IPS-15b (cell line): Measurements from ENCODE around the gene CHIT1.

Experiments used
- H3K27me3 ChIP-seq: one replicate; pipeline ENCODE4 v1.6.1; 2013; ENCODE audit warnings: low read length; ENCODE audit not compliant: control insufficient read depth, insufficient read depth
- H3K36me3 ChIP-seq: one replicate; pipeline ENCODE4 v1.6.1; 2013; ENCODE audit warnings: low read length; ENCODE audit not compliant: control insufficient read depth, insufficient read depth
- H3K4me1 ChIP-seq: one replicate; pipeline ENCODE4 v1.6.1; 2013; ENCODE audit warnings: mild to moderate bottlenecking, low read length; ENCODE audit not compliant: control insufficient read depth, insufficient read depth
- H3K4me3 ChIP-seq: one replicate; pipeline ENCODE4 v1.5.1; 2013; ENCODE audit warnings: low read depth, low read length
- H3K9ac ChIP-seq: one replicate; pipeline ENCODE4 v1.6.1; 2013; ENCODE audit warnings: low read depth, mild to moderate bottlenecking, low read length
- H3K9me3 ChIP-seq: one replicate; pipeline ENCODE4 v1.6.1; 2013; ENCODE audit warnings: mild to moderate bottlenecking, low read length; ENCODE audit not compliant: control insufficient read depth, insufficient read depth

The CHIT1 gene

GRCh38 chr1:203185061-203185461 is 44.4 kb downstream of the CHIT1 start:
- no peaks in the 10 kb centered on the region for H3K27me3 ChIP-seq
- peaks cover 21% of the 10 kb centered on the region for H3K4me1 ChIP-seq
- no peak overlapping the region for H3K4me3 ChIP-seq
- no peaks in the 10 kb centered on the region for H3K36me3 ChIP-seq
- no peaks in the 10 kb centered on the region for H3K9me3 ChIP-seq
- no peak overlapping the region for H3K9ac ChIP-seq

DNA sequence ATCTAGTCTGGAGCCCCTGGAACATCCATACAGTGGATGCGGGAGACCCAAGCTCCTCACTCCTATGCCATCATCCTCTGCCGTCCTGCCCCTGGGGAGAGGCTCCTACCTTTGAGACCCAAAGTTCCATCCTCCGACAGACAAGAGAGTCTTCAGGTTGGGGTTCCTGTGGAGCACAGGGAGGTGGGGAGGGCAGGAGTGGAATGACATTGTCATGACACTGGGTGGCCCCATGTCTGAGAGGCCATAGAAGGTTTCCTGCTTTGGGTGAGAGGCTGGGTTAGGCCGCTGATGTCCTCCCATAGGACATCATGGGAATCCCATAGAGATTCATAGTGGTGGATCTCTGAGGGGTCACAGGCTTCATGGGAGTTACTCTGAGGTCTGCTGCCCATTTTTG is 45.0 kb downstream of the CHIT1 start:
- Histone ChIP-seq H3K36me3 (no peaks in the 10 kb centered on the region), H3K9me3 (no peaks in the 10 kb centered on the region), H3K4me1 (peaks cover 21% of the 10 kb centered on the region), H3K27me3 (no peaks in the 10 kb centered on the region), H3K9ac (no peak overlapping the region), H3K4me3 (no peak overlapping the region)

DNA sequence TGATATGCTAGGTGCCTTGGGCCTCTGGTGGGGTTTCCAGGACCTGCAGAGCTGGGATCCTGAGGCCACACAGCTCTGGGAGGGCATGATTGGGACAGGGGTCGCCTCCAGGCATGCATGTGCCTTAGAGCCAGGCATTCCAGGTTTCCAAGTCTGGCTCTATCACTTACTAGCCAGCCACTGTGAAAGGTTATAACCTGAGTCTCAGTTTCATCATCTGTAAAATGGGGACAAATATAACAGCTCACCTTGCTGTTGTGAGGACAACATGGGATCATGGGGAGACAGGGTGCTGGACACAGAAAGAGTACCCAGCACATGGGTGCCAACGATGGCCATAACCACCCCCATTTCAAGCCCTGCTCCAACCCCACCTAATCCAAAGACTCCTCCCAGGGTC is 45.6 kb downstream of the CHIT1 start:
- Histone ChIP-seq H3K4me3 (no peak overlapping the region), H3K36me3 (no peaks in the 10 kb centered on the region), H3K27me3 (no peaks in the 10 kb centered on the region), H3K9ac (no peak overlapping the region), H3K4me1 (peaks cover 21% of the 10 kb centered on the region), H3K9me3 (no peaks in the 10 kb centered on the region)

DNA sequence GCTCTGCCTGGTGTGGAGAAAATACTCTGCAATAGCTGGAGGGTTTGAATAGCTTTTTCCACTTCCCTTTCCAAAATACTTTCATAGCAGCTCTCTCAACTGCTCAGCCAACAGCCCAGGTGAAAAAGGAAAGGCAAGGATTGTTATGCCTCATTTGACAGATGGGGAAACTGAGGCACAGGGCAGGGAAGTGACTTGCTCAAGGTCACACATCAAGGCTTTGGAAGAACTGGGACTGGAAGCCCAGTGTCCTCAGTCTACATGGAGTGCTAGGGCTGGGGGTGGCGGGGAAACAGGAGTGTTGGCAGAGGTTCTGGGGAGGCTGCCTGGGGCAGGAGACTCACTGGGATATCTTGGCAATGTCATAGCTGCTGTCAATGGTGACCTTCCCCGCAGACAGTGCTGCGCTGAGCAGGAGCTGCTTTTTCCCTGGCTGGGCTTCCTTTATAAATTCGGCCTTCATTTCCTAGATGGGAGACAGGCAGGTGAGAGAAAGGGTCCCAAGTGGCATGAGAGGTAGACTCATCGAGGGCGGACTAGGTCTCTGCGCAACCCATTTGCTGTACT is 47.0 kb downstream of the CHIT1 start:
- no peaks in the 10 kb centered on the region for H3K36me3 ChIP-seq

DNA sequence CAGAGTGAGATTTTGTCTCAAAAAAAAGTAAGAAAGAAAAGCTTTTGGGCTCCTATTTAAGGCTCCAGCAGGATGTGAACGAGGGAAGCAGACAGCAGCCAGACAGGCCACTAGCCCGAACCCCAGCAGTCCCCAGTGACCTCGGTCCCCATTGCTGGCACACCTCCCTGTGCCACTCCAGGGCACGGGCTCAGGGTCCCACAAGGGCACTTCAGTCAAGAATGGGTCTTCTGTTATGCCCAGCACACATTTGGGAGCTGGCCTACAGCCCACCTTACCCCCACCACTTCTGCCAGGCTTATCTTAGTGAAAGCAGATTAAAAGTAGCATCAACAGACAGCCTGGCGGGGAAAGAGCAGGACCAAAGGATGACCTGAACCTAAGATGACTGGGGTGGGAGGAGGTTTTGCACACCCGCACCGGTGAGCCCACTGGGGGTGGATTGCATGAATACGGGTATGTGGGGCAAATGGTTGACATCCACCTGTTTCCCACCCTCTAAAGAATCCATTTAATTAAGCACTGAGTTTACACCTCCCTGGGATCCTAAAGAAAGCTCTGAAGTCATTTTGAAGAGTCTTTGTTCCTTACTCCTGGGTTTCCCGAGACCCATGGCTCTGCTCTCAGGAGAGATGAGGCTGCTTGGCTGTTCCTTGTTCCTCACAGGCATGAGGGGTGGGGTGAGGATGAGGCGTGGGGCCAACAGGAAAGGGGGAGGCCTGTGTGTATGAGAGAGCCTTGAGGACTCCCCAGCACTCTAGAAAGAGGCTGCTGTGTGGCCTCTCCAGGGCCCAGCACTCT is 47.7 kb downstream of the CHIT1 start:
- Histone ChIP-seq H3K4me3 (no peak overlapping the region), H3K36me3 (no peaks in the 10 kb centered on the region), H3K9ac (no peak overlapping the region), H3K9me3 (no peaks in the 10 kb centered on the region), H3K27me3 (no peaks in the 10 kb centered on the region), H3K4me1 (peaks cover 20% of the 10 kb centered on the region)

More for the DNA sequence above, 47.0 kb downstream of the CHIT1 start:
- Histone ChIP-seq H3K27me3 (no peaks in the 10 kb centered on the region), H3K9me3 (no peaks in the 10 kb centered on the region), H3K9ac (no peak overlapping the region), H3K4me1 (peaks cover 25% of the 10 kb centered on the region), H3K4me3 (no peak overlapping the region)

- Histone ChIP-seq H3K27me3 (no peaks in the 10 kb centered on the region), H3K36me3 (no peaks in the 10 kb centered on the region), H3K4me3 (no peak overlapping the region), H3K9me3 (no peaks in the 10 kb centered on the region), H3K9ac (no peak overlapping the region), H3K4me1 (peaks cover 12% of the 10 kb centered on the region)
Observed at GRCh38 chr1:203180611-203181330, 48.7 kb downstream of the CHIT1 start.

GRCh38 chr1:203179667-203180005 is 49.8 kb downstream of the CHIT1 start:
- Histone ChIP-seq H3K4me3 (no peak overlapping the region), H3K27me3 (no peaks in the 10 kb centered on the region), H3K9me3 (no peaks in the 10 kb centered on the region), H3K4me1 (peaks cover 9% of the 10 kb centered on the region), H3K36me3 (no peaks in the 10 kb centered on the region), H3K9ac (no peak overlapping the region)

DNA sequence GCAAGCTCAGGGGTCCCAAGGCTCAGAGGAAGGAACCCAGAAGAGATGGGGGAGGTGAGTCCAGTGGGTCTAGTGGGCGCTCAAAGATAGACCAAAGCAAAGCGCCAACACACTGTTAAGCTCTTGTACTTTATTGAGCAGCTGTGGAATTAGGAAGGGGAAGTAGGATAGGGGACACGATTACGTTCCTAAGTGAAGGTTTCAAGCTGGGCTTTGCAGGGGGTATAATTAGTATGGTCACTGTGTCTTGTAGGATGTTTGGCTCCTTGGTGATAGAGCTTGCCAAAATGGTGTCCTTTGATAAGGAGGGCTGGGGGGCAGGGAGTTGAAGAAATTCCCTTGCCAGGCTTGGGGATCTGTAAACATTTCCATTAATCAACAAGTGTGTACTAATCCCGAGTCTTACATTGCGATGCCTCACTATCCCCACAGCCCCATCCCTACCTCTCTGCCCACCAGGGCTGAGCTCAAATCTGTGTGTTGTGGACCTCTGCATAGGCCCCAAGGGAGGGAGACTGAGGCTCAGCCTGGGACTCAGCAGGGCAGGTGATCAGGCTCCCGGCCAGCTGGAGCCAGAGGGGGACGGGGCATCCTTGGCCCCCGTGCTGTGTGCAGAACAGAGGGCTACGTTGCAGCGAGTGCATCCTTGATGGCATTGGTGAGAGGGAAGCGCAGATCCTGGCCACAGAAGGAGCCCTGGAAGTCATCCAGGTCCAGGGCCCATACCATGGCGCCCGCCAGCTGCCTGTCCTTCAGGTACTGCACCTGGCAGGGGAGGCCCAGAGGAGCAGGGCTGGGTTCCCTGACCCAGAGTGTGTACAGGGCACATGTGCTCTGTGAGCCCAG is 50.4 kb downstream of the CHIT1 start:
- no peaks in the 10 kb centered on the region for H3K36me3 ChIP-seq
- H3K4me1 ChIP-seq = peaks cover 9% of the 10 kb centered on the region
- H3K9me3 ChIP-seq = no peaks in the 10 kb centered on the region
- no peak overlapping the region for H3K9ac ChIP-seq
- H3K4me3 ChIP-seq = no peak overlapping the region
- no peaks in the 10 kb centered on the region for H3K27me3 ChIP-seq

GRCh38 chr1:203178083-203178482 is 51.4 kb downstream of the CHIT1 start:
- H3K27me3 ChIP-seq = no peaks in the 10 kb centered on the region
- H3K4me3 ChIP-seq = no peak overlapping the region
- H3K36me3 ChIP-seq = no peaks in the 10 kb centered on the region
- no peak overlapping the region for H3K9ac ChIP-seq
- no peaks in the 10 kb centered on the region for H3K9me3 ChIP-seq
- H3K4me1 ChIP-seq = peaks cover 9% of the 10 kb centered on the region

- Histone ChIP-seq H3K4me1 (peaks cover 9% of the 10 kb centered on the region), H3K36me3 (no peaks in the 10 kb centered on the region), H3K4me3 (no peak overlapping the region), H3K27me3 (no peaks in the 10 kb centered on the region), H3K9ac (no peak overlapping the region), H3K9me3 (no peaks in the 10 kb centered on the region)
Observed at GRCh38 chr1:203177470-203178039, 51.9 kb downstream of the CHIT1 start.

DNA sequence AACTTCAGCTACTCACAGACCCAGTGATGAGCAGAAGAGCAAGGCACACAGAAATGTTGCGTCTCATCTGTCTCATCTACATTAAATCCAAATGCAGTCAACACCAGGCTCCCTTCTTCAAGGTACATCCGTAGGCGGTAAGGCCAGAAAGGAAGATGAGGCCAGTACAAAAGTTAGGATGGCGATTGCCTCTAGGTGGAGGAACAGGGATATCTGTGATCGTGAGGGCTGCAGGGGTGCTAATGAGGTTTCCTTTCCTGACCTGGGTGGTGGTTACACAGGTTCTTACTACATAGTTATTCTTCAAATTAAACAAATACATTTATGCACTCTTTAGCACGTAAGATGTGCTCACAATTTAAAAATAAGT is 52.5 kb downstream of the CHIT1 start:
- Histone ChIP-seq H3K4me1 (peaks cover 12% of the 10 kb centered on the region), H3K9ac (no peak overlapping the region), H3K27me3 (no peaks in the 10 kb centered on the region)

More for the DNA sequence above, 52.5 kb downstream of the CHIT1 start:
- Histone ChIP-seq H3K36me3 (no peaks in the 10 kb centered on the region), H3K9me3 (no peaks in the 10 kb centered on the region), H3K4me3 (no peak overlapping the region)
